Mucosa of gallbladder (tissue), 1 donor: Measurements from ENCODE around the gene AKIRIN1. TPM values are rescaled to one million over a fixed set of nuclear protein-coding genes. Genes with fewer than 3 reads are reported as not detected.
"Not testable (repeated sequence)": the region's sequence is repeated elsewhere in the genome, so short reads cannot be mapped to it uniquely, and the experiment has no call there.

Experiments used
- DNase-seq: peaks from one replicate; pipeline ENCODE4 v3.0.0-alpha.2; 2020; ENCODE audit warnings: low spot score
- total RNA-seq: library from RNA; stranded (reverse); gene quantifications from one replicate; pipeline ENCODE4 v1.2.1, GENCODE V29; 2021
- donor health status: DM: no; HTN: no; CAD: no.

Gene AKIRIN1
- total RNA-seq, 1 donor from 2014 or later, result 59.3 TPM

GRCh38 chr1:38994196-38994595, 3.1 kb downstream of the AKIRIN1 start:
- no peak for DNase-seq

- DNase-seq, result no peak
Observed at GRCh38 chr1:38997034-38997900, 6.2 kb downstream of the AKIRIN1 start.

GRCh38 chr1:38997901-38998190, 6.8 kb downstream of the AKIRIN1 start:
- no peak for DNase-seq

- DNase-seq, result no peak
Observed at GRCh38 chr1:39001516-39002421, 10.7 kb downstream of the AKIRIN1 start.

- DNase-seq, result no peak
Observed at GRCh38 chr1:39003281-39003680, 12.2 kb downstream of the AKIRIN1 start.

- no peak for DNase-seq
Observed at GRCh38 chr1:39003794-39004193, 12.7 kb downstream of the AKIRIN1 start.

- no peak for DNase-seq
Observed at GRCh38 chr1:39006287-39006686, 15.2 kb downstream of the AKIRIN1 start.

- no peak for DNase-seq
Observed at GRCh38 chr1:39006726-39007645, 15.9 kb downstream of the AKIRIN1 start.

- DNase-seq, result not testable (repeated sequence)
Observed at GRCh38 chr1:39014956-39015355, 23.9 kb downstream of the AKIRIN1 start.

- DNase-seq, result peak; percentile 24
Observed at GRCh38 chr1:39016604-39017171, 25.6 kb downstream of the AKIRIN1 start.

GRCh38 chr1:39017266-39017665, 26.2 kb downstream of the AKIRIN1 start:
- DNase-seq, result no peak

- DNase-seq, result not testable (repeated sequence)
Observed at GRCh38 chr1:39020494-39020893, 29.4 kb downstream of the AKIRIN1 start.

- no peak for DNase-seq
Observed at GRCh38 chr1:39021426-39021825, 30.4 kb downstream of the AKIRIN1 start.

GRCh38 chr1:39023140-39023539, 32.1 kb downstream of the AKIRIN1 start:
- DNase-seq, result no peak

- peak; percentile 92 for DNase-seq
Observed at GRCh38 chr1:39026051-39026865, 35.2 kb downstream of the AKIRIN1 start, which contains the start of gene NDUFS5. Gene NDUFS5 (plus strand): TSS chr1:39026350. CDS start chr1:39028725, 2,375 bp downstream.

- no peak for DNase-seq
Observed at GRCh38 chr1:39026866-39027507, 35.9 kb downstream of the AKIRIN1 start.

- no peak for DNase-seq
Observed at GRCh38 chr1:39034114-39034654, 43.1 kb downstream of the AKIRIN1 start.

- DNase-seq, result no peak
Observed at GRCh38 chr1:39036678-39037077, 45.6 kb downstream of the AKIRIN1 start.

- no peak for DNase-seq
Observed at GRCh38 chr1:39043513-39043912, 52.4 kb downstream of the AKIRIN1 start.

GRCh38 chr1:39044762-39045161, 53.7 kb downstream of the AKIRIN1 start:
- no peak for DNase-seq
